Stimulated activated naive CD8-positive, alpha-beta T cell treated with anti-CD3 and anti-CD28 coated beads, Interleukin-15, amount 100 ng/mL, for 72 hours (primary cell): Measurements from ENCODE around the gene HECW1.
A peak's percentile ranks its signal among the peaks of the same experiment; 100 is the strongest.

Experiments used
- ATAC-seq: fragments of 150-1000 bp; cut with Tn5 transposase; 2 replicates; pipeline ENCODE4 v1.10.0; 2021; ENCODE audit warnings: mild to moderate bottlenecking, moderate library complexity
- DNase-seq, 2 donors: peaks; one replicate each; pipeline ENCODE4 v3.0.0; 2021 to 2022
- H3K27ac Mint-ChIP-seq, 2 donors: one replicate each; pipeline ENCODE4 v1.8.0; 2022; ENCODE audit warnings: mild to moderate bottlenecking in 2 of 2, mixed read lengths in 2 of 2, moderate library complexity in 2 of 2
- H3K27me3 Mint-ChIP-seq: one replicate; pipeline ENCODE4 v1.8.0; 2022; ENCODE audit warnings: mixed read lengths
- H3K4me1 Mint-ChIP-seq: one replicate; pipeline ENCODE4 v1.8.0; 2022; ENCODE audit warnings: mild to moderate bottlenecking, mixed read lengths
- H3K4me3 Mint-ChIP-seq, 2 donors: one replicate each; pipeline ENCODE4 v1.8.0; 2022; ENCODE audit warnings: mild to moderate bottlenecking in 2 of 2, mixed read lengths in 2 of 2, moderate library complexity in 1 of 2
- H3K9me3 Mint-ChIP-seq, 2 donors: one replicate each; pipeline ENCODE4 v1.8.0; 2022; ENCODE audit warnings: mixed read lengths in 2 of 2

HECW1 gene

GRCh38 chr7:43278088-43278644 is 165.7 kb downstream of the HECW1 start:
- Mint-ChIP-seq H3K9me3 (no peaks in the 10 kb centered on the region), H3K4me1 (no peaks in the 10 kb centered on the region), H3K27ac (no peak overlapping the region), H3K4me3 (no peak overlapping the region), H3K27me3 (peaks cover 8% of the 10 kb centered on the region)
- no peak for DNase-seq
- ATAC-seq, result no peak

GRCh38 chr7:43281268-43281667 is 168.8 kb downstream of the HECW1 start:
- peaks cover 8% of the 10 kb centered on the region for H3K27me3 Mint-ChIP-seq
- H3K27ac Mint-ChIP-seq, result no peak overlapping the region
- H3K9me3 Mint-ChIP-seq, result peaks cover 4 to 7% of the 10 kb centered on the region in 2 donors
- DNase-seq, result no peak
- ATAC-seq, result no peak
- H3K4me1 Mint-ChIP-seq, result no peaks in the 10 kb centered on the region
- H3K4me3 Mint-ChIP-seq, result no peak overlapping the region

- Mint-ChIP-seq H3K4me3 (no peak overlapping the region), H3K4me1 (no peaks in the 10 kb centered on the region), H3K27me3 (peaks cover 23% of the 10 kb centered on the region), H3K27ac (no peak overlapping the region), H3K9me3 (peaks cover 10 to 16% of the 10 kb centered on the region in 2 donors)
- no peak for DNase-seq
- no peak for ATAC-seq
These were observed 171.3 kb downstream of the HECW1 start for GRCh38 chr7:43283706-43284105.

GRCh38 chr7:43289826-43290225 is 177.4 kb downstream of the HECW1 start:
- no peak for DNase-seq
- Mint-ChIP-seq H3K9me3 (peaks cover 16 to 33% of the 10 kb centered on the region in 2 donors), H3K4me1 (no peaks in the 10 kb centered on the region), H3K27ac (no peak overlapping the region), H3K4me3 (no peak overlapping the region), H3K27me3 (peaks cover 37% of the 10 kb centered on the region)
- ATAC-seq, result no peak

- Mint-ChIP-seq H3K27ac (no peak overlapping the region), H3K9me3 (peaks cover 13 to 29% of the 10 kb centered on the region in 2 donors), H3K4me1 (no peaks in the 10 kb centered on the region), H3K4me3 (no peak overlapping the region), H3K27me3 (peaks cover 42% of the 10 kb centered on the region)
- DNase-seq (no peak), ATAC-seq (no peak)
These were observed 178.5 kb downstream of the HECW1 start for GRCh38 chr7:43290978-43291377.

- H3K27me3 Mint-ChIP-seq, result peaks cover 46% of the 10 kb centered on the region
- ATAC-seq, result no peak
These were observed 179.3 kb downstream of the HECW1 start for GRCh38 chr7:43291789-43292188.

GRCh38 chr7:43292384-43292783 is 179.9 kb downstream of the HECW1 start:
- no peak overlapping the region for H3K4me3 Mint-ChIP-seq
- no peak for DNase-seq
- ATAC-seq, result no peak
- H3K9me3 Mint-ChIP-seq, result peaks cover 6 to 19% of the 10 kb centered on the region in 2 donors
- H3K27ac Mint-ChIP-seq, result no peak overlapping the region
- peaks cover 41% of the 10 kb centered on the region for H3K27me3 Mint-ChIP-seq
- H3K4me1 Mint-ChIP-seq, result no peaks in the 10 kb centered on the region

More at GRCh38 chr7:43291789-43292188, 179.3 kb downstream of the HECW1 start:
- Mint-ChIP-seq H3K4me1 (no peaks in the 10 kb centered on the region), H3K4me3 (no peak overlapping the region), H3K9me3 (peaks cover 11 to 25% of the 10 kb centered on the region in 2 donors), H3K27ac (no peak overlapping the region)
- DNase-seq, result no peak

- Mint-ChIP-seq H3K4me3 (no peak overlapping the region), H3K27ac (peak overlapping the region in 1 of 2 donors; percentile 50), H3K27me3 (peaks cover 45% of the 10 kb centered on the region), H3K9me3 (peaks cover 6 to 17% of the 10 kb centered on the region in 2 donors), H3K4me1 (no peaks in the 10 kb centered on the region)
- DNase-seq (no peak), ATAC-seq (no peak)
These were observed 181.7 kb downstream of the HECW1 start for GRCh38 chr7:43294080-43294630.

GRCh38 chr7:43295429-43295828 is 183.0 kb downstream of the HECW1 start:
- ATAC-seq (no peak), DNase-seq (no peak)
- Mint-ChIP-seq H3K27me3 (peaks cover 57% of the 10 kb centered on the region), H3K9me3 (peaks cover 0 to 8% of the 10 kb centered on the region in 2 donors), H3K4me3 (no peak overlapping the region), H3K27ac (no peak overlapping the region), H3K4me1 (no peaks in the 10 kb centered on the region)

GRCh38 chr7:43296306-43296705 is 183.9 kb downstream of the HECW1 start:
- Mint-ChIP-seq H3K27ac (no peak overlapping the region), H3K9me3 (no peaks in the 10 kb centered on the region), H3K27me3 (peaks cover 59% of the 10 kb centered on the region), H3K4me1 (peaks cover 4% of the 10 kb centered on the region), H3K4me3 (no peak overlapping the region)
- ATAC-seq (no peak), DNase-seq (no peak)

GRCh38 chr7:43298617-43299016 is 186.2 kb downstream of the HECW1 start:
- ATAC-seq (no peak), DNase-seq (no peak)
- Mint-ChIP-seq H3K27ac (no peak overlapping the region), H3K27me3 (peaks cover 51% of the 10 kb centered on the region), H3K4me3 (no peak overlapping the region), H3K4me1 (peaks cover 23% of the 10 kb centered on the region), H3K9me3 (no peaks in the 10 kb centered on the region)

- H3K9me3 Mint-ChIP-seq, result no peaks in the 10 kb centered on the region
- ATAC-seq, result no peak
- no peak for DNase-seq
- H3K4me3 Mint-ChIP-seq, result no peak overlapping the region
- H3K27me3 Mint-ChIP-seq, result peaks cover 36% of the 10 kb centered on the region
- H3K4me1 Mint-ChIP-seq, result peaks cover 38% of the 10 kb centered on the region
- no peak overlapping the region for H3K27ac Mint-ChIP-seq
These were observed 187.7 kb downstream of the HECW1 start for GRCh38 chr7:43300121-43300520.

GRCh38 chr7:43302211-43302711 is 189.8 kb downstream of the HECW1 start:
- Mint-ChIP-seq H3K27me3 (peaks cover 28% of the 10 kb centered on the region), H3K4me1 (peaks cover 41% of the 10 kb centered on the region), H3K27ac (no peak overlapping the region), H3K4me3 (peak overlapping the region; percentile 5 to 14), H3K9me3 (no peaks in the 10 kb centered on the region)
- ATAC-seq, result peak; percentile 91
- DNase-seq, result peak; percentile 14 to 67

- DNase-seq (peak in 1 of 2 donors; percentile 14), ATAC-seq (no peak)
- H3K27ac Mint-ChIP-seq, result peak overlapping the region in 1 of 2 donors; percentile 38
- H3K4me1 Mint-ChIP-seq, result peaks cover 41% of the 10 kb centered on the region
- no peaks in the 10 kb centered on the region for H3K9me3 Mint-ChIP-seq
- H3K4me3 Mint-ChIP-seq, result peak overlapping the region; percentile 5 to 14
- peaks cover 26% of the 10 kb centered on the region for H3K27me3 Mint-ChIP-seq
These were observed 190.5 kb downstream of the HECW1 start for GRCh38 chr7:43302773-43303460.

- peaks cover 18% of the 10 kb centered on the region for H3K27me3 Mint-ChIP-seq
- peaks cover 41% of the 10 kb centered on the region for H3K4me1 Mint-ChIP-seq
- ATAC-seq, result peak; percentile 69
- H3K4me3 Mint-ChIP-seq, result peak overlapping the region; percentile 14 to 58
- H3K9me3 Mint-ChIP-seq, result no peaks in the 10 kb centered on the region
- DNase-seq, result peak; percentile 42 to 60
- H3K27ac Mint-ChIP-seq, result no peak overlapping the region
These were observed 191.3 kb downstream of the HECW1 start for GRCh38 chr7:43303740-43304241.

GRCh38 chr7:43306404-43306803 is 194.0 kb downstream of the HECW1 start:
- no peak for ATAC-seq
- H3K9me3 Mint-ChIP-seq, result no peaks in the 10 kb centered on the region
- no peak overlapping the region for H3K27ac Mint-ChIP-seq
- no peak for DNase-seq
- H3K4me3 Mint-ChIP-seq, result no peak overlapping the region
- H3K4me1 Mint-ChIP-seq, result peaks cover 36% of the 10 kb centered on the region
- H3K27me3 Mint-ChIP-seq, result no peaks in the 10 kb centered on the region
